Muscle of back (tissue), 11 donors: Measurements from ENCODE around the gene KCNG2. TPM values are rescaled to one million over a fixed set of nuclear protein-coding genes. Genes with fewer than 3 reads are reported as not detected.
A peak's percentile ranks its signal among the peaks of the same experiment; 100 is the strongest.

Experiments
- DNase-seq, 3 donors: peaks; one replicate each; pipeline versions ENCODE4 v3.0.0 to v3.0.0-alpha.2; 2013
- polyA plus RNA-seq, 10 donors: library from polyadenylated mRNA; unstranded; fragments of 120-200 nt; gene quantifications; one replicate each; pipeline ENCODE4 v1.2.1, GENCODE V29; 2013; ENCODE audit not compliant: insufficient read length in 10 of 10

KCNG2 gene
- polyA plus RNA-seq, 10 donors: 0.13 to 0.63 (median 0.37) TPM

DNA sequence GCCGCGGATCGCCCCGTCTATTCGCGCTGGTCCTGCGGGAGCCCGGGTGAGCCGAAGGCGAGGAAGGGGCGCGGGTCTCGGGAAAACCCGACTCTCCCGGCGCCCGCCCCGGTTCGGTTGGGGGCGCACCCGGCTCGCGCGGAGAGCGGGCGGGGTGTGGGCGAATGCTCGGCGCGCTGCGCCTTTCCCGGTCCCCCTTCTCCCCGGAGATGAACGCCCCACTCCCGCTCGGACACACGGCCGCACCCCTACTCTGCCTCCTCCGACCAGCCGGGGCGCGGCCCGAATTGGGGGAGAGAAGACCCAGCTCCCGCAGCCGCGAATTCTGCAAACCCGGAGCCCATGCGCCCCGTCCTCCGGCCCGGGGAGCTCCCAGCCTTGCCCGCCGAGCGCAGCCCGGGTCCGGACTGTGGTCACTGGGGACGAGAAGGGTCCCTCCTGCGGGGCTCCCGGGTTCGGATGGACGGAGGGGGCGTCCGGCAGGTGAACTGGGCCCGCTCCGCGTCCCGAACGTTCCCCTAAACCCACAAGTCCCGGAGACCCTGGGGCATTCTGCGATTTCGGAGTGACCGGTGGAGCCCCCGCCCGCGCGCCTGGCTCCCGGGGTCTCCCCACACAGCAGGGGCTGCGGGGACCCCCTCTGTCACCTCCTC lies 734 bp downstream of the KCNG2 start:
- peak in 1 of 3 donors; percentile 46 for DNase-seq

DNA sequence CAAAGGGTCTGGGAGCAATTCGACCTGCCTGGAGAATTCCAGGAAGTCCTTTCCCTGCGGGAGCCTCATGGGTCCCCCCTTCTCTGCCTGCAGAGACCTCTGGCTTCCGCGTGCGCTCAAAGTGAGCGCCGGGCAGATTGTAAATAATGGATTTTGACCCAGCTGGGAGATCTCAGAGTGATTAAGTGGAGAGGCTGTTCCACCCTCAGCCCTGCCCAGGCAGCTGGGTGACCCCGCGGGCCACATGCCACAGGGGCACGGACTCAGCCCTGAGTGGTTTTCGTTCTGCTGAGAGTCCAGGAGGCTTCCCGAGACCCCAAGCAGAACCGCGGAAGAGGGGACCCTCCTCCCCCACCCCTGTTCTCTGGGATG lies 1.2 kb downstream of the KCNG2 start:
- DNase-seq: no peak

DNA sequence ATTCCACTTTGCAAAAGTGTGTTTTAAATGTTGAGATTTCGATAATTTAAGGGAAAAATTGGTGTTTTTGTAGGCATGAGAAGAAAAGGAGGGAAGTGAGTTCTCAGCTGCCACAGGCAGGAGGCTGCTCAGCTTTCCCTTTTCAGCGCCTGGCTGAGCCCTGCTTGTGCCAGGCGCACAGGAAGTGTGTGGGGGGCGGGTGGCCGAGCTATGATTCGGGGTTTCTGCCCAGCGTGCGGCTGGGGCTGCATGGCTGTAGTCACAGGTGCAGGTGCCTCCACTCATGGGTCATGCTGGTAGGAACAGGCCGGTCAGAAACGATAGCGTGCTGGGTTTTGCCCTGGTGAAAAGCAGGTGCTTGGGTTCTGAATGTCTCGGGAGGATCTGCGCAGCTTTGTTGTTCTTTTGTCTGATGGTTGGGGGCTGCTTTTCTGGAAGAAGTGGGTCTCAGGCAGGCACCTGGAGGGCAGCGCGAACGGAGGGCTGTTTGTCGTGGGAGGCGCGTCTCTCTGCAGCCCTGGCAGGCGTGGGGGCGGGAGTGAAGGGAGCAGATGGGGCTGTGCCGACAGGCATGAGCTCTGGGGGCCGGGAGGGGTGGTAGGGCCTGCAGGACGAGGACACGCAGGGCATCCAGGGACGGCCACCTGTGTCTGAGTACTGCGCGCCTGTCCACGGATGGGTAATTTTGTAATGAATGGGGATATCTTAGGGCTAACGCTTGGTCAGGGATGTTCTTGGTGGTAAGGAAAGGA lies 2.1 kb downstream of the KCNG2 start:
- DNase-seq: no peak

DNA sequence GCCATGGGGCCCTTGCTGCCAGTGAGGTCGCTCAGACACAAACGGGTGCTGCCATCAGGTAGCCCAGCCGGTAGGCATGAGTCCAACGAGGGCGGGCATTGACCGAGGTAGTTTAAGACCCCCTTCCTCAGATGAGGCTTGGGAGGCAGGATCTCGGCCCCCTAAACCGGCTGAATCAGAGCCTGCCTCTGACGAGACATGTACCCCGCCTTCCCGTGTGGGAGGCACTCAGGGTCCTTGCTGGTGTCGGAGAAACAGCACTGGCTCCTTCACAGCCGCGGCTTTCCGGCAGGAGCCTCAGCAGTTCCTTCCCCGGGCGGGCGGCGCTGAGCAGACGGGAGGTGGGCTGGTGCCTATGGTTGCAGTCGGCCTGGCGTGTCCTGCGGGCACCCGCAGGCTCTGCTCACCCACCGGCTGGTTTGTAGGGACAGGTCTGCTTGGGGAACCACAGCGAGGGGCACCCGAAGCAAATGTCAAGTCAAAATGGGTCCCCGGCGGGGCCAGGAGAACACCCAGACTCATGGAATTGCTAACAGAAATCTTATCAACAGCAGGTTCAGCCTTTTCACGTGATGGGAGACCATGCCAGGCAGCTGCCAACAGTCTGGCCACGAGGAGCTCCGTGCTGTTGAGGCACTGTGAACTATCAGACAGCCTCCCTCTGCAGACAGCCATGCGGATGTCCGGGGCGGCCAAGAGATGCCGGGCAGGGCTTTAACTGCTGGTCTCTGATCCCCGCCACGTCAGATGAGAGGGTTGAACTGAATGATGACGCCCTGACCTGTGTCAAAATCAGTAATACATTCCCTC lies 2.8 kb downstream of the KCNG2 start:
- no peak for DNase-seq

DNA sequence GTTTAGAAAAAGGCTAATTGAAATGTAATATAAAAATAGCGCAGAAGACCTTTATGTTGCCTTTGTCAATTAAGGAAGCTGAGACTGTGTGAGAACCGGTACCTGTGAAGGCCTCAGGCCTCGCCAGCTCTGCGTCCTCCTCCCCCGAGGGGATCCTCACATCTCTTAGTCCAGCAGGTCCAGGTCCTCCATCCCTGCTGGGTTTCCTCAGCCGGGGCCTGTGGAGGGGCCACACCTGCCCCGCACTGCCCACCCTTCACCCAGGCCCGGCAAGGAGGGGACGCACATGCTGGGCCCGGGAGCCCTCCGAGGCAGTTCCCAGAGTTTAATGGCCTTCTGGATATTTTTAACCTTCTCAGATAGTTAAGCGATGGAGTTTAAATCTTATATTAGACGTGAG lies 3.5 kb downstream of the KCNG2 start:
- no peak for DNase-seq

DNA sequence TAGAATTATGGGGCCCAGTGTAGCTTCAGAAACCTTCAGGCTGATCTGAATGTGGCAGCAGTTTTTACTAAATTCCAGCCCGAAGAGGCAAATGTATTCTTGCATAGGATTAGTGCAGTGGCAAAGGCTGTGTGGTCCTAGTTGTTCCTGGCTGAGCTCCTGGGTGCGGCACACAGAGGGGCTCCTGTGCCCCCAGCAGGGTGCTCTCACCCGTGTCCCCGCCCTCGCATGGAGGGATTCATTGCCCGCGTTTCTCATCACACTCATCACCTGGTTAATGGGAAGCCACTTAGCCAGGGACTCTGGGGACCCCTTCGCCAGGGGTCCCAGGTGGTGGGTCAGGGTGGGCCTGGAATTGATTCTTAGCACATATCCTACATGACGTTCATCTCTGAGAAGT lies 3.9 kb downstream of the KCNG2 start:
- DNase-seq: no peak

DNA sequence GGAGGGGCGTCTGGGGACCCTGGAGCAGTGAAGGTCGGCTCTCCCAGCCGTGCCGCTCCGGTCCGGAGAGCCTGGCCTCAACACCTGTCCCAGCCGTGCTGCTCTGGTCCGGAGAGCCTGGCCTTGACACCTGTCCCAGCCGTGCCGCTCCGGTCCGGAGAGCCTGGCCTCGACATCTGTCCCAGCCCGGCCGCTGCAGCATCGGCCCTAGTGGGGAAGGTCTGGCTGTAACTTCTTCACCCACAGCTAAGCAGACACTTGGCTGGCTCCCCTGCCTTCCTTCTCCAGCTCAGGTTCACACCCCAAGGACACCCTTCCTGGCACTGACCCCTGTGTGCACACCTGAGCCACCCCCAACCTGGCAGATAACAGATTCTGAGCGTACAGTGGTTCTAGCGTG lies 4.6 kb downstream of the KCNG2 start:
- DNase-seq: no peak

DNA sequence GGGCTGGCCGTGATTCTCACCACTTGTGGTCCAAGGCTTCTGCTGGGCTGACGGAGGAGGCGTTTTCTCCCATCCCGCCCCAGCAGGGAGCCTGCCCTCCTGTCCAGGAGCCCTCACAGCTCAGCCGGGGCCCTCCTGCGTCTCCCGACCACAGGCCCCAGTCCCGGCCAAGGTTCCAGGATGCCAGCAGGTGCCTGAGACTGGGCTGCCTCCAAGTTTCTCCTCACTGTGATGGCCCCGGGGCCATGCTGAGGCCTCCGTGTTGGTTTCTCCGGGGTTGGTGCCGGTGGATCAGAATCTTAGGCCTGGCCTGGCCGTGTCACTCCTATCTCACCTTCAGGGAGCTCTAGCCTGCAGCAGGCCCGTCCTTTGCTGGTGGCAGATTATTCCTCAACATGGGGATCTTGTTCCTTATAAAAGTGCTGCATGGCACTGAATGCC lies 5.9 kb downstream of the KCNG2 start:
- DNase-seq: no peak

DNA sequence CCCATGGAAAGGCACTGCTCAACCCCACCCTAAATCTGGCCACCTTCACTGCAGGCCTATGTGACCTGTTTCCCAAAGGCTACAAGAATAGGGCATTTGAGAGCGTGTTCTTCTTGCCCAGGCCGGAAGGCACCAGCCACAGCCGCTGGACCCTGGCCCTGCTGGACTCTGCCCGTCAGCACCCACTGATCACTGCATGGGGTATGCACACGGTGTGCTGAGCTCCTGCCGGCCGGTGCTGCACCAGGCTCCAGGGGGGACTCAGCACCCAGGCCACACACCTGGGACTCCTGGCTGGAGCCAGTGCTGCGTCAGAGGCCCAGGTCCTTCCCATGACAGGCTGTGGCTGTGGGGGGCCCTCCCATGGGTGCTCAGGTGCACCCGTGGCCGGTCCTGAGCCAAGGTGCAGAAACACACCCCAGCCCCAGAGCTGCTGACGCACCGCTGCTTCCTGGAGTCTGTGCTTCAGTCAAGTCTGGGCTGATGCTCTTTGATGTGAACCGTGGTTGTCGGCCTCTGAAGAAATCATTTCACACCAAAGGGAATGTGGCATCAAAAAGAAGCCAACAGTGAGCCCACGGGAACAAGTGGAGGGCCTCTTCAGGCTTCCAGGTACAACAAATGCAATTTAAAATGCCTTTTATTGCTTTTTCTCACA lies 6.5 kb downstream of the KCNG2 start:
- DNase-seq: no peak

DNA sequence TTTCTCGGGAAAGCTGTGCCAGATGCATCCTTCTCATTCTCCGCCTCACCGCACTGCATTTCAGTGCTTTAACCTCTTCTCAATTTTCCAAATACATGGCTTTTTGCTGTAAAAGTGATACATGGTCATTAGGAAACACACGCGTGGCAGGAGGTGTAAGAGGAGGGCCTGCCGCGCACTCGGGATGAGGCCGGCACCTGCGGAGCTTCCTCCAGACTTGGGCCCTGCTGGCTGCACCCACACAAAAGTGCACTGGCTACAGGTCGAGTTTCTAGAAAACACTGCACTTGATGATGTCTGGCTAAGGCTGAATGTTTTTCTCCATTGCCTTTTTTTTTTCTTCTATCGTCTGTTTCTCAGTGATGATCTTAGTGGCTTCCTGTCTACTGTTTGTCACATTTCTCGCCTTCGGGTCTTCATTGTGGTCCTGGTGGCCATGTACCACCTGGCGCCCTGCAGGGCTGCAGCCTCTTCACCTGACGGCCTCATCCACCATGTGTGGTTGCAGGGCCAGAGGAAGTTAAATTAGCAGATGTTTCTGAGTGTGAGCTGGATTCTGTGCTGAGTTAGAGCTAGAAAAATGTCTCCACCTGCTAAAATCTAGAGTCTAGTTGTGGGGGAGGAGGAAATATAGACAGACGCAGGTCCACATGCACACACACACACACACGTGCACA lies 7.6 kb downstream of the KCNG2 start:
- DNase-seq: no peak

DNA sequence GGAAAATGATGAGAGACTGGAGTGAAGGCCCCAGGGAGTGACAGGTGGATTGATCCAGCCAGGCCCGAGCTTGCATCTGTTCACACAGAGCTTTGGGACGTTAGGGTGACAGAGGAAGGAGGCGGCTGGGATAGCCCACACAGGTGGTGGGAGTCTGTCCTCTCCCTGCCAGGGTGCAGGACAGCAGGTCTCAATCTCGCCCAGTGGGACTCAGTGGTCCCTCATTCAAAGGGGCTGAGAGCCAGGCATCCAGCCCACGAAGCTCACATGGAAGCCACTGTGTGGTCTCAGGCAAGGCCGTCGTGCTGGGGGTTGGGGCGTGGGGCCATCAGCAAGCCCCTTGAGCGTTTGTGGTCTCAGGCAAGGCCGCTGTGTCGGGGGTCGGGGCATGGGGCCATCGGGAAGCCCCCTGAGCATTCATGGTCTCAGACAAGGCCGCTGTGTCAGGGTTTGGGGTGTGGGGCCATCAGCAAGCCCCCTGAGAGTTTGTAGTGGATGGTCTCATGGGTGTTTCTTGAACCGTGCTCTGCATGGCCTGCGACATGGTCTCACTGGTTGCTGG lies 8.3 kb downstream of the KCNG2 start:
- DNase-seq: no peak

DNA sequence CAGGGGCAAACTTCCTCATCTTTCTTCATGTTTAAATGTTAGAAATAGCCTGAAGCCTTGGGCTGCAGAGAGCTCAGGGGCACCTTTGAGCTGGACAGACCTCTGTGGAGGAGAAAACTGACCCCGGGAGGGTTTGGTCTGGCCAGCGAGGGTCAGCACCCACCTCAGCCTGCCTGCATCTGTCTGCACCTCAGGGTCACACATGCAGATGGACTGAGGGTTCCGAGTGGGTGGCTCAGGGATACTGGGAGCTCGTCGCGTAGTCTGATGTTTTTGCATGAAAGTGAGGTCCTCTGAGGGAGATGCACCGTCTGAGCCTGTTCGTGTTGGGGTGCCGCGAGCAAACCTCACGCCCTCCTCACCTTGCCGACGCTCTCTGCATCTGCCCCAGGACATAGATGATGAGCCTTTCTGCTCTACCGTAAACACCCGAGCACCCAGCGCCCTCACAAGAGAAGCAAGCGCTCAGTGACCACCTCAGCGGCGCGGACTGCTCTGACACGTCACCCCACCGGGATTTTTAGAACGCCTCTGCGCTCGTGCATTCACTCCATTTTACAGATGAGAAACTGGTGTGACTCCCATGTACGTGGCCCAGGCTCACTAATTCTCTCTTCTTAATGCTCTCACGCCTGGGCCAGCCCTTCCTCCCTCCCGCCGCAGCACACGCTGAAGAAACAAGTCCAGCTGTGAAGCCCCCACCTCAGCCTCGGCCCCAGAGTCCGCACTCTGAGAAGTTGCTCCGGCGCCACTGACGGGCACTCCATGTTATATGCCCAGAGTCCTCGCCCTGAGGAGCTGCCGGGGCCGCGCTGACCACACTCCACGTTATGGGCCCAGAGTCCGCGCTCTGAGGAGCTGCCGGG lies 9.5 kb downstream of the KCNG2 start:
- DNase-seq: no peak

DNA sequence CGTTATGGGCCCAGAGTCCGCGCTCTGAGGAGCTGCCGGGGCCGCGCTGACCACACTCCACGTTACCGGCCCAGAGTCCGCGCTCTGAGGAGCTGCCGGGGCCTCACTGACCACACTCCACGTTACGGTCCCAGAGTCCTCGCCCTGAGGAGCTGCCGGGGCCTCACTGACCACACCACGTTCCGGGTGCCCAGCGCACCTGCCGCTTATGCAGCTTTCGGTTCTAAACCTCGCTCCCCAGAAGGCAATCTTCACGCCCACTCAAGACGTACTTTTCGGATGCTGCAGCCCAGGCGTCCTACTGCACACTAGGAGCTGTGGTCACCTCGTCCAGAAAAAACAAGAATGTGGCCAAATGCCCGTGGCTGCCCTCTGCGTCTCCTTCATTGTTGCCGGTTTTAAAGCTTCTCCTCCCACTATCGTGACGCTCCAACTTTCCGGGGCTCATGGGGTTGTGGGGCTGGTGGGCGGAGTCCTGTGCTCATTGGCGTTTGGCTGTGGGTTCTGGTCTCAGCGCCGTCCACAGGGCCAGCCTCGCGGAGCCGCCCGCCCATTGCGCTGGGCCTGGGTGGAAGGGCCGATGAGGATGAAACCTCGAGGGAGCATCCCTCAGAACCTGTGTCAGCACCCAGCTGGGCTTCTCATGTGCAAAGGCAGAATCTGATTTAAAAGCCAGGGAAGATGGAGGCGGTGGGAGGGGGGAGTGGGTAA lies 11.9 kb downstream of the KCNG2 start:
- no peak for DNase-seq

DNA sequence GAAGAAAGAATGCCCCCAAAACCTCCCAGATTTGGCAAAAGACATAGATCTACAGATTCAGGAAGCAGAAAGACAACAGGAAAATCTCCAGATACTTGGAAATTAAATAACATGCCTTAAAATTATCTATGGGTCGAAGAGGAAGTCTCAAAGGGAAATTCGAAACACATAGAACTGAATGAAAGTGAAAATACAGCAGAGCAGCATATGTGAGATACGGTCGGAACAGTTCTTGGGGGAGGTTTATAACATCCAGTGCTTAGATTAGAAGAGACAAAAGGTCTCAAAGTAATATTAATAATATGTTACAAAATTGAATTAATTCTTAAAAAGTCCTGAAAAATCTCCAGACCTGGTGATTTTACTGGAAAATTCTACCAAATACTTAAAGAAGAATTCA lies 14.3 kb downstream of the KCNG2 start:
- DNase-seq: no peak

DNA sequence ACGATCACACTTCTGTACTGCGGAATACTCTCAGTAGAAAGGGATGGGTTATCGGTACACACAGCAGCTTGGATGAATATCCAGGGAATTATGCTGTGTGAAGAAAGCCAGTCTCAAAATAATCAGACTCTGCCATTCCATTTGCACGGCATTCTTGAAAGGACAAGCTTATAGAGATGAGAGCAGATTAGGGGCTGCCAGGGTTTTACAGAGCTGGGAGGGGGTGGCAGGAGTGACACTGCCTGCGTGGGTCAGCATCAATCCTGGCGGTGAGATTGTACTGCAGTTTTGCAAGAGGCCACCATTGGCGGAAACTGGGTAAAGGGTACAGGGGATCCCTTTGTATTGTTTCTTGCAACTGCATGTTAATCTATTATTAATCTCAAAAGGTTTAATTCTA lies 16.6 kb downstream of the KCNG2 start:
- DNase-seq: no peak

DNA sequence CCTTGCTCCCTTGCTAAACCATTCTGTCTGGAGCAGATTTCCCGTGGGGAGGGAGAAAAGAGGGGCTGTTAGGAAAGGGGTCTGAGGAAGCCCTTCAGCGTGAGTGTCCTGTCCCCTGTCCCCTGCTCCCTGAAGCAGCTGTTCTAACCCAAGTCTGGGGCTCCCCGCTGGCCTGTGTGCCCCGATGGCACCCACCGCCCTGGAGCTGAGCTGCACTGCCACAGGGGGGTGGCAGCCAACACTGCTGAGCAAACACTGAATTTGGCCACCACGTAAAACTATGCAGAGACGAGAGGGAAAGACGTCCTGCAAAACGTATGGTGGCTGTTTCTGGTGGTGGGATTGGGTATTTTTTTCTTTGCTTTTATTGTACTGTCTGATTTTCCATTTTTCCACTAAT lies 17.9 kb downstream of the KCNG2 start:
- no peak for DNase-seq

DNA sequence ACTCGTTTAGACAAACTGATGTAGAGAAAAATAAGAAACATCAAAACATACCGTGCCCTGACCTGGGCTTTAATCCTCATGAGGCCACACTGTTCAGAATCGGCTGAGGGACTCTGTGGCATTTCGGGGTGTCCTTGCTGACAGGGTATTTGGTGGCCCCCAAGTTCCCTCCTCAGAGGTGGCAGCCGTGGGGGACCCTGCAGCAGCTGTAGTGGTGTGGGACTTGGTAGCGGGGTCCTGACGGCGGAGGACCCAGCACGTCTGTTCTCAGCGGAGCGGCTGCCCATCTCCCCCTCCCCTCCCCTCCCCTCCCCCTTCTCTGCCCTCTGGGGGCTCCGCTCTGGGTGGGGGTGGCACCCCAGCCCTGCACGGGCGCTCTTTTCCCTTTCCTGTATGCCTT lies 18.4 kb downstream of the KCNG2 start:
- DNase-seq: no peak

DNA sequence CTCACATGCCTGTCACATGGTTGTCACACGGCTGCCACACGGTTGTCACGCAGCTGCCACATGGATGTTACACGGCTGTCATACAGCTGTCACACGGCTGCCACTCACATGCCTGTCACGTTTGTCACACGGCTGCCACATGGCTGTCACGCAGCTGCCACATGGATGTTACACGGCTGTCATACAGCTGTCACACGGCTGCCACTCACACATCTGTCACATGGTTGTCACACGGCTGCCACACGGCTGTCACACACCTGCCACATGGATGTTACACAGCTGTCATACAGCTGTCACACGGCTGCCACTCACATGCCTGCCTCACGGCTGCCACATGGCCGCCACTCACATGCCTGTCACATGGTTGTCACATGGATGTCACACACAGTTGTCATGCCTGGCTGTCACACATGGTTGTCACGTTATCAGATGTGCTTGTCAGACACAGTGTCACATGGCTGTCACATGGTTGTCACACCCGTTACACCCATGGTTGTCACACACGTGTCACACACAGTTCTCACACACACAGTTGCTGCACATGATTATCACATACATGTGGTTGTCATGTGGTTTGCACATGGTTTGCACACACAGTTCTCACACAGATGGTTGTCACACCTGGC lies 19.4 kb downstream of the KCNG2 start:
- DNase-seq: no peak

DNA sequence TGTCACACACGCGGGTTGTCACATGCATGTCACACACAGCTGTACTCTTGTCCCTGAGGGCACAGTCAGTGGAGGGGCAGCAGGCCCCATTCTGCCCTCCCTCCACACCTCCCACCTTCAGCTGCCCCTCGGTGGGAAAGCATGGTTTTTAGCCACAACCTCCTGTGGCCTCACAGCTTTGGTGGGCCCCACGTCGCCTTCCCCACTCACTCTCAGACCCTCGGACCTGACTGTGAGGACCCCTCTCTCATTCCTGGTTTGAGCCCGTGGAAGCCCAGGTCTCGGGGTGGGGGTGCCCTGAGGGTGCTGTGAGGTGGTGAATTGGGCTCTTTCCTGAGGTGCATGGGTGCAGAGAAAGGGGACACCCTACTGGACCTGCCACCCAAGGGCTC lies 19.9 kb downstream of the KCNG2 start:
- no peak for DNase-seq
